GM21515 (cell line): Measurements from ENCODE around the gene TRMT10A.
"Not testable (repeated sequence)": the region's sequence is repeated elsewhere in the genome, so short reads cannot be mapped to it uniquely, and the experiment has no call there.

Source experiments
- ATAC-seq: cut with Tn5 transposase; IDR thresholded peaks from one replicate; pipeline ENCODE4 v1.9.1; 2021; ENCODE audit not compliant: unreplicated experiment

TRMT10A gene

DNA sequence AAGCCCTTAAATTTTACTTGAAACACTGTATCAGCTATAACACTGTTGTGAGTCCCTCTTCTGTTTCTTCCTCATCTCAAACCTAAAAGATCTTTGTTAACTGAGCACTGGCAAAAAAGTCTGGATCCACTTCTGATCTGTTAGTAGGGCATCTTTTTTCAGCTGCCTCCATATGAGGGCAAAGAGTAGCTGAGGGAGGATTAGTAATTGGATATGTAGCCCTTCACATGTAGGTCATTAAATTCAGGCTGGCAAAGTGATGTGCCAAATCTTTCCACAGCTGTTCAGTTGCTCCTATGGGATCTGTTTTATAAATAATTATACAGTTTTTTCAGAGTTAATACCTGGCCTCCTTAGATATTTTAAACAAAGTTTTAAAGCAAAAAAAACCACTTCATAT is 1.1 kb upstream of the TRMT10A start:
- ATAC-seq, result no peak

GRCh38 chr4:99552872-99553271 is 11.0 kb downstream of the TRMT10A start:
- no peak for ATAC-seq

DNA sequence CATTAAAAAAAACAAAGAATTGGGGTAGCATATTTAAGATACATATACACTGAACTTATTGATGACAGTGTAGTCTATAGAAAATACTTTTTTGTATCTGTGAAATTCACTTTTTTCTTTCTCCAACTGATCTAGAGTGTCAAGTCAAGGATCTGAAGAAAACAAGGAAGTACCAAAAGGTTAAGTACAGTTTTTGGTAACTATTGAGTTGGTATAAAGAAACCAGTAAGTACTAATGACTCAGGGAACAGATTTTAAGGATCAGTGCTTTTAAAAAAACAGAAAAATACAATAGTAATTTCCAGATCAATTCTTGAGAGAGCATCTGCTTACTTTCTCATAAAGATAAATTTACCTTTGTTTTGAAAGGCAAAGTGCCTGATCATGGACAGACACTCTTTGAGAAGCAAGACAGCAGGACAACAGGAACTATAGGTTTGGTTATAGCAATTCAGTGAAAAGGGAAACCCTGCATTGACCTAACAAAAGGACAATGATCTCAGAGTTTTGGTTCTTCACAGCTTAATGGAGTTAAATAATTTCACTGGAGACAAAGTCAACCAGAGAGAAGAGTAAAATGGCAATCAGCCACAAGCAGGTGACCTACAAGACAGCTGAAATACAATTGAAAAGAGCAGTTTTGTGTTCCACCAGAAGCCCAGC is 23.4 kb downstream of the TRMT10A start:
- no peak for ATAC-seq

DNA sequence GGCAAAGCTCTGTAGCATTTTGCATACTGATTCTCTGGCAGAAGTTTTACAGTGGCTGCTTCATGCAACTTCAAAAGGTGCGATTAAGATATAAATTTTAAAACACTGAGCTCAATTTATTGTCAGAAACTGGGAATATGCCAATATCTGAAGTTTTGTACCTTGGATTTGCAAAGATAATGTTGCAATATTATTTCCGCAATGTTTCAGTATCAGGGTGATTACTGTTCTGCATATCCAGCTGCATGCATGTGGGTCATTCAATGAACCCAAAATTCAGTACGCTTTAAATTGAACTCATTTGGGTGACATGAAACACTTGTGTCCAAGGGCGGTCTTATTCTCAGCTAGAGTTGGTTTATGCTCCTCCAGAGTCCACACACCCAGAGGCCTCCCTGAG is 26.2 kb downstream of the TRMT10A start:
- ATAC-seq, result no peak

GRCh38 chr4:99536848-99537247 is 27.0 kb downstream of the TRMT10A start:
- no peak for ATAC-seq

DNA sequence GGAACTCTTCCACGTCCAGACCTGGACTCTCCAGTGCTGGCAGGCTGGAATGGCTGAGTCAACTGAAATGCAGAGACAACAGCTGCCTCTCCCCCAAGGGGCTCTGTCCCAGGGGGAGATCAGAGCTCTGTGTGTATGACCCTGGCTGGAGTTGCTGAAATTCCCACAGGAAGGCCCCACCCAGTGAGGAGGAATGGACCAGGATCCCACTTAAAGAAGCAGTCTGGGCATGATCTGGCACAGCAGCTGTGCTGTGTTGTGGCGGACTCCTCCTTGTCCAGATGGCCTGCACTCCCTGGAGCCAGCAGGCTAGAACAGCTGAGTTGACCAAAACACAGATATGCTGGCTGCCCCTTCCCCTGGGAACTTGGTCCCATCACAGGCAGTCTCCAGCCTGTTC is 27.6 kb downstream of the TRMT10A start:
- ATAC-seq, result no peak

- not testable (repeated sequence) for ATAC-seq
Observed at GRCh38 chr4:99534699-99535098, 29.1 kb downstream of the TRMT10A start.

DNA sequence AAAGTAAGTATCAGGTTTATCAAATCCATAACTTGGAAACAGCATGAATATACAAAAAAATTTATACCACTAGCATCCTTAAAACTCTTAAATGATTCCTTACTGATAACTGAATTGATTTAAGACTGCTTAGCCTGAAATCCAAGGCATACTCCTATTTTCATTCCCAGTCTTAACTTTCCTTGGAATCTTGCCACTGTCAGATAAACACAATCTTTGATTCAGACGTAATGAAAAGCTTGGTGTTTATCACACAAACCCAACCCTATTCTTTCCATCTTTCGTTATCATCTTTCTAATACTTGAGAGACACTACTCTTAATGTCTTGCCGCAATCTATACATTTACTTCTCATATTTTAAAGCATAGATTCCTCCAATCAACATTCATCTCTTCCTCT is 33.9 kb downstream of the TRMT10A start:
- no peak for ATAC-seq

GRCh38 chr4:99529228-99529627 is 34.6 kb downstream of the TRMT10A start:
- ATAC-seq, result no peak

GRCh38 chr4:99518601-99519295 is 45.1 kb downstream of the TRMT10A start:
- ATAC-seq, result no peak

DNA sequence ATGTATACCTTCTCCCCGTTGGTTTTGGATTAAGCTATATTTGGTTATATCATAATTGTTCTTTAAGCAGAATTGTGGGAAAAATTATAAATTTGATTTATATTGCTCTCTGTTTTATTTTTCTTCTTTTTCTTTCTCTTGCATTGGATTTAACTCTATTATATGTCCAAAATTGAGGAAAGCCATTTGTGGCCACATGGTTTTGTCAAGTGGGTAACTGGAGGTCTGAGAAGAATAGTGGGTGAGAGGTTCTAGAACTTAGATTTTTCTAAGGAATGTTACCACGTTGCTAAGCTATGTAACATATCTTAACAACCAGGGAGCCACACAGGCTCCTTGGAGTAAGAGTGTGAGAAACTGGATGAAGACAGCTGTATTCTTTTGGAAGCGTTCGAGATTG is 53.1 kb downstream of the TRMT10A start, which contains the start of gene C4orf17:
TSS of gene C4orf17 (plus strand) at position 301 of the 400 bp plus-strand sequence. CDS start 2,061 bp downstream, outside the sequence.
- ATAC-seq, result no peak

DNA sequence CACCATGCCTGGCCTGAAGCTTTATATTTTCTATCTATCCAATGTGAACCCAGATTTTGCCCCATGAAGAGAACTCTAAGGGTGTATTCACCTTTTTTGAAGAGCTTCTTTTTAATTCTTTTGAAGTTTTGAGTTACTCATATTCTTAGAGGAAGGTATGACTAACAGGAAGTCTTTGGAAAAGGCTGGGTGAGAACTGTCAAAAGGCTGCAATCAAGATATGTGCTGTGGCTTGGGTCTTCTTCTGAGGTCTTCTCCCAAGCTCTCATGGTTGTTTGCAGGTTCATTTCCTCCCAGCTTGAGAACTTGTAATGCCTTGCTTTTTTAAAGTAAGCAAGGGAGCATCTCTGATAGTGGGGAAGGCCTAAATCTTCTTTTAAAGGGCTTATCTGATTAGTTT is 56.1 kb downstream of the TRMT10A start:
- ATAC-seq, result no peak

DNA sequence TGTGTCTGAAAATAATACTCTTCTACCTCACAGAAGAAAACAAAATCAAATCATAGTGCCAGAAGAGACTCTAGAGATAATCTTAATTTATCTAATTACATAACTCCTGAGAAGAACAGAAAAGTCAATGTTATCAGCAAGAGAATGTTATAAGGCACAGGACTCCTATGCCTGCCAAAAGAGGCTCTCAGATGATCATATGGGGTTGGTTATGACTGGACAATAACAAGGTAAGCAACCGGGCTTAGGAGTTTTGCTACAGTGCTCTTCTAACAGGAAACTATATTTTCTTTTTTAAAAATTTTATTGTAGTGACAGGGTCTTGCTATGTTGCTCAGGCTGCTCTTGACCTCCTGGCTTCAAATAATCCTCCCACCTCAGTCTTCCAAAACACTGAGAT is 56.5 kb downstream of the TRMT10A start:
- no peak for ATAC-seq

DNA sequence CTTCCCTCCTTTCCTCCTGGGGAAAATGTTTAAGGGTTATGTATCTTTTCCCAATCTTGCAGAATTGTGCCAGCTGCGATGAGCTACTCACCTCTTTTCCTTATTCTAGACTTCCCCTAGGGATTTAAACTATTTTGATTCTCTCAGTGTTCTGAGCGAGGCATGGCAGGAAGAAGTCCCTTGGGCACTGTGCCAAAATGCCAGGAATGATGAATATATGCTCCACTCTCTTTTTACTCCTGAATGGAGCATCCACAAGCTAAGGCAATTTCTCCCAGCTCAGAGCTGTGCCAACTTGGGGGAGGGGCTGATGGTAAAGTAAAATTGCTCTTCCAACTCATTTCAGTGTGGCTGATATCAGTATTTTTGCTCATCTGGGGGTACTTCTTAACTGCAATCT is 57.1 kb downstream of the TRMT10A start:
- no peak for ATAC-seq

GRCh38 chr4:99504804-99505502 is 58.9 kb downstream of the TRMT10A start:
- no peak for ATAC-seq
